ENCODE data around the gene SMARCD2. TPM values are rescaled to one million over a fixed set of nuclear protein-coding genes. Genes with fewer than 3 reads are reported as not detected.
A peak's percentile ranks its signal among the peaks of the same experiment; 100 is the strongest.
"Not testable (repeated sequence)": the region's sequence is repeated elsewhere in the genome, so short reads cannot be mapped to it uniquely, and the experiment has no call there.

The SMARCD2 gene
- total RNA-seq, 1 experiment from 2014 or later, result 50.6 TPM

DNA sequence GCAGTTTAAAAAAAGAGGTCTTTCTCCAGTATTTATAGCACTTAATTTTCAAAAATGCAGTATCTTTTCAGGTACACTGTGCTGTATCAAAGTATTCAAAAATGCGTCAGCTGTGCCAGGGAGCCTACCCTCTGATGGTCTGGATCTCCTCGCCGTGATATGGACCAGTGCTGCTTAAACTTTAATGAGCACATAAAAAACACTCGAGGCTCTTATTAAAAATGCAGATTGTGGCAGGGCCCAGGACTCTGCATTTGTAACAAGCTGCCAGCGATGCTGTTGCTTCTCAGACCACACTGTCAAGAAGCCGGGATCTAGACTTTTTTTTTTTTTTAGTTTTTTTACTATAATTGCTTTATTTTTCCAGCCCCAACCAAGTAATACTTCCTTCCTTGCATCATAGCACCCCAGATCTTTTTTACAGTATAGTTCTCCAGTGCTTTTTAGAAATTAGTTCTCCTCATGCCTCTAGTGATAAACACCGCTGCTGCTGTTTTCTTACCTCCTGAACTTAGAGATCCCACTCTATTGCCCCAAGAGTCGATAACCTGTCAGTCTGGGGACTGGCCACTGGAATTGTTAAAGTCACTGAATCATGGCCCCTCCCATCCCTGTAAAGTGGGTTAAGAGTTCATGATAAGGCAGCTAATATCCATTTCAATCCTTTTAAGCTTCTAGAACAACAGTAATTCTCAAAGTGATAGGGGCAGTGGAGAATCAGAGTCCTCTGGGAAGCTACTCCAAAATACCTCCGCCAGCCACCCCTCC lies 1.6 kb upstream of the SMARCD2 start:
- Mint-ChIP-seq H3K36me3 (ENCODE audit: insufficient read depth, unreplicated experiment) (peaks cover 43% of the 10 kb centered on the region), H3K4me3 (ENCODE audit: low read depth, unreplicated experiment) (peak overlapping the region; percentile 84), H3K27ac (ENCODE audit: unreplicated experiment) (no peak overlapping the region), H3K9me3 (ENCODE audit: low read depth, unreplicated experiment) (no peaks in the 10 kb centered on the region), H3K27me3 (ENCODE audit: unreplicated experiment) (no peaks in the 10 kb centered on the region), H3K4me1 (ENCODE audit: low read depth, unreplicated experiment) (peaks cover 11% of the 10 kb centered on the region)
- no peak for DNase-seq
- TF ChIP-seq, protein P1, sequence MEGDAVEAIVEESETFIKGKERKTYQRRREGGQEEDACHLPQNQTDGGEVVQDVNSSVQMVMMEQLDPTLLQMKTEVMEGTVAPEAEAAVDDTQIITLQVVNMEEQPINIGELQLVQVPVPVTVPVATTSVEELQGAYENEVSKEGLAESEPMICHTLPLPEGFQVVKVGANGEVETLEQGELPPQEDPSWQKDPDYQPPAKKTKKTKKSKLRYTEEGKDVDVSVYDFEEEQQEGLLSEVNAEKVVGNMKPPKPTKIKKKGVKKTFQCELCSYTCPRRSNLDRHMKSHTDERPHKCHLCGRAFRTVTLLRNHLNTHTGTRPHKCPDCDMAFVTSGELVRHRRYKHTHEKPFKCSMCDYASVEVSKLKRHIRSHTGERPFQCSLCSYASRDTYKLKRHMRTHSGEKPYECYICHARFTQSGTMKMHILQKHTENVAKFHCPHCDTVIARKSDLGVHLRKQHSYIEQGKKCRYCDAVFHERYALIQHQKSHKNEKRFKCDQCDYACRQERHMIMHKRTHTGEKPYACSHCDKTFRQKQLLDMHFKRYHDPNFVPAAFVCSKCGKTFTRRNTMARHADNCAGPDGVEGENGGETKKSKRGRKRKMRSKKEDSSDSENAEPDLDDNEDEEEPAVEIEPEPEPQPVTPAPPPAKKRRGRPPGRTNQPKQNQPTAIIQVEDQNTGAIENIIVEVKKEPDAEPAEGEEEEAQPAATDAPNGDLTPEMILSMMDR (IDR thresholded peaks at IDR 0.05; ENCODE audit: unreplicated experiment), result no peak
- intact Hi-C loops (cut with micrococcal nuclease; ENCODE audit: unreplicated experiment), result no loop called here
- BruUV-seq (replicated peaks), result no TSS peak
- CTCF ChIA-PET, result no interaction called here

DNA sequence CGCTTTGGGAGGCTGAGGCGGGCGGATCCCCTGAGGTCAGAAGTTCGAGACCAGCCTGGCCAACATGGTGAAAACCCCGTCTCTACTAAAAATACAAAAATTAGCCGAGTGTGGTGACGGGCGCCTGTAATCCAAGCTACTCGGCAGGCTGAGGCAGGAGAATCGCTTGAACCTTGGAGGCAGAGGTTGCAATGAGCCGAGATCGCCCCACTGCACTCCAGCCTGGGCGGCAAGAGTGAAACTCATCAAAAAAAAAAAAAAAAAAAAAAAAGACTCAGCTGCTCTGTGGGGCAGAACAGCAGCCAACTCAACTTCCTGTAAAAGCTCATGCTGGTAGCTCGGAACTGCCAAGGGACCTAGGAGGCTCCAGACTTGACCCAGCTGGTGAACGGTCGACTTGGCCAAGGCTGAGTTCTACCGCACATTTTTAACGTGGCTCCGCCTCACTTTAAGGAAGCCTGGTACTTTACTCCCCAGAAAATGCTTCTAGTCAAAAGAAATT lies 953 bp upstream of the SMARCD2 start:
- H3K9me3 Mint-ChIP-seq (ENCODE audit: low read depth, unreplicated experiment); intact Hi-C loops (cut with micrococcal nuclease; ENCODE audit: unreplicated experiment); CTCF ChIA-PET; H3K27ac Mint-ChIP-seq (ENCODE audit: unreplicated experiment); BruUV-seq (replicated peaks); DNase-seq; H3K27me3 Mint-ChIP-seq (ENCODE audit: unreplicated experiment): not testable (repeated sequence)
- Mint-ChIP-seq H3K36me3 (ENCODE audit: insufficient read depth, unreplicated experiment) (peaks cover 38% of the 10 kb centered on the region), H3K4me3 (ENCODE audit: low read depth, unreplicated experiment) (peak overlapping the region; percentile 84), H3K4me1 (ENCODE audit: low read depth, unreplicated experiment) (peaks cover 11% of the 10 kb centered on the region)

DNA sequence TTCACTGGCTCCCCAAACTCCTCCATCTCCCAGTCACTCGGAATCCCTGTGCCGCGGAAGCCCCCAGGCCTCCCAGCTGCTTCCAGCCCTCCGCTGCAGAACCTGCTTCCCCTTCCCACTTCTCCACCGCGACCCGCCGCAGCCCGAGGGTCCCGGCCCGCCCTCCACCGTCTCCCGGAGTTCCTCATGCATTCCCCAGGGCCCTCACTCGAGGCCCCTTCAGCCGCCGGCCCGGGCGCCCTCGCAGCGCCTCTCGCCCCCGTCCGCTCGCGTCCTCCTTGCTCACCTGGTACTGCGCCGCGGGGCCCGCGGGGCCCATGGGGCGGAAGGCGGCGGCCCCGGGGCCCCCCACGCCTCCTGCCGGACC lies 329 bp downstream of the SMARCD2 start:
- H3K9me3 Mint-ChIP-seq (ENCODE audit: low read depth, unreplicated experiment), result no peaks in the 10 kb centered on the region
- peaks cover 33% of the 10 kb centered on the region for H3K36me3 Mint-ChIP-seq (ENCODE audit: insufficient read depth, unreplicated experiment)
- H3K27ac Mint-ChIP-seq (ENCODE audit: unreplicated experiment), result peak overlapping the region; percentile 77
- peaks cover 11% of the 10 kb centered on the region for H3K4me1 Mint-ChIP-seq (ENCODE audit: low read depth, unreplicated experiment)
- intact Hi-C loops (cut with micrococcal nuclease; ENCODE audit: unreplicated experiment), result no loop called here
- H3K27me3 Mint-ChIP-seq (ENCODE audit: unreplicated experiment), result no peaks in the 10 kb centered on the region
- no TSS peak for BruUV-seq (replicated peaks)
- CTCF ChIA-PET, result interaction anchor here (0.9 kb wide), 1 partner anchor 15 kb away, joined by 5 read pairs; no protein-coding TSS in a partner anchor
- TF ChIP-seq, protein P1 (IDR thresholded peaks at IDR 0.05; ENCODE audit: unreplicated experiment), result no peak
- H3K4me3 Mint-ChIP-seq (ENCODE audit: low read depth, unreplicated experiment), result peak overlapping the region; percentile 84
- no peak for DNase-seq

DNA sequence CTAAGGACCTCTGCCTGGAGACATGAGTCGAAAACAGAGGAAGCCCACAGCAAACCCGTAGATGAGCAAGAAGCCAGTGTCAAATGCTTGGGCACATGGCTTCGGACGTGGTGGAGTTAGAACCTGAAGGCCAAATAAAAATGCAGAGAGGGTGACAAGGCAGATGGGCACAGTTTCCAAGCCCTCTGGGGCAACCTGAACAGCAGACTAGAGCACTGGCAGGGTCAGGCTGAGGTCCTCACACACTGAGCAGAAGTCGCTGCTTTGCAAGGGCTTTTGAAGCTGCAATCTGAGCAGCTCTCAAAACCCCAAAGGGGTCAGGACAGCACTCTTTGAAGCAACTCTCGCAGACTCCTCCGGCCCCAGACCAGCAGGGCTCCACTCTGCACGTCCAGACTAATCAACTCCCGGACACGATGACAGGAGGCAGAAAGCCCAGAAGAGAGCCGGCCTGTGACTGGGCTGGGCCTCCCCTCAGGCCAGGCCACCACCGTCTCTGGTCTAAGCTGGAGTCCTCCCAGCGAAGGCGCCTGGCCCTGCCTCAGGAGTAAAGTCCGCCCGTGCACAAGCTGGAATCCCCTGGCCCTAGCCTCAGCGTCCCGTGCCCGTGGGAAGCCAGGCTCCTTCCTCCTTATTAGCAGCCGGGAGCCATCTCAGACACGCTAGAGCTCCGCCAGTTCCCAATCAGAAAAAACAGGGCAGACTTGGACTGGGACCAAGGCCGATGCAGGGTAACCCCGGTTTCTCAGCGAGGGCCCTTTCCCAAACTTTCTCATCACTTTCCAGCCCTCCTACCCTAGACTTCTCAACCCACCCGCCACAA lies 924 bp downstream of the SMARCD2 start:
- H3K36me3 Mint-ChIP-seq (ENCODE audit: insufficient read depth, unreplicated experiment), result peaks cover 33% of the 10 kb centered on the region
- H3K9me3 Mint-ChIP-seq (ENCODE audit: low read depth, unreplicated experiment), result no peaks in the 10 kb centered on the region
- BruUV-seq (replicated peaks), result no TSS peak
- CTCF ChIA-PET, result interaction anchor here (0.9 kb wide), 1 partner anchor 15 kb away, joined by 5 read pairs; no protein-coding TSS in a partner anchor
- DNase-seq, result no peak
- H3K27me3 Mint-ChIP-seq (ENCODE audit: unreplicated experiment), result no peaks in the 10 kb centered on the region
- intact Hi-C loops (cut with micrococcal nuclease; ENCODE audit: unreplicated experiment), result no loop called here
- peak overlapping the region; percentile 84 for H3K4me3 Mint-ChIP-seq (ENCODE audit: low read depth, unreplicated experiment)
- peak overlapping the region; percentile 77 for H3K27ac Mint-ChIP-seq (ENCODE audit: unreplicated experiment)
- TF ChIP-seq, protein P1 (IDR thresholded peaks at IDR 0.05; ENCODE audit: unreplicated experiment), result no peak
- peaks cover 11% of the 10 kb centered on the region for H3K4me1 Mint-ChIP-seq (ENCODE audit: low read depth, unreplicated experiment)
